Activated CD4-positive, alpha-beta T cell treated with anti-CD3 and anti-CD28 coated beads for 24 hours (primary cell): ENCODE measurements around the gene MTMR4.
"Not testable (repeated sequence)": the region's sequence is repeated elsewhere in the genome, so short reads cannot be mapped to it uniquely, and the experiment has no call there.

Experiments used
- DNase-seq, 2 donors: peaks; one replicate each; pipeline ENCODE4 v3.0.0-alpha.2; 2020; ENCODE audit warnings: low read depth in 2 of 2

The MTMR4 gene

DNA sequence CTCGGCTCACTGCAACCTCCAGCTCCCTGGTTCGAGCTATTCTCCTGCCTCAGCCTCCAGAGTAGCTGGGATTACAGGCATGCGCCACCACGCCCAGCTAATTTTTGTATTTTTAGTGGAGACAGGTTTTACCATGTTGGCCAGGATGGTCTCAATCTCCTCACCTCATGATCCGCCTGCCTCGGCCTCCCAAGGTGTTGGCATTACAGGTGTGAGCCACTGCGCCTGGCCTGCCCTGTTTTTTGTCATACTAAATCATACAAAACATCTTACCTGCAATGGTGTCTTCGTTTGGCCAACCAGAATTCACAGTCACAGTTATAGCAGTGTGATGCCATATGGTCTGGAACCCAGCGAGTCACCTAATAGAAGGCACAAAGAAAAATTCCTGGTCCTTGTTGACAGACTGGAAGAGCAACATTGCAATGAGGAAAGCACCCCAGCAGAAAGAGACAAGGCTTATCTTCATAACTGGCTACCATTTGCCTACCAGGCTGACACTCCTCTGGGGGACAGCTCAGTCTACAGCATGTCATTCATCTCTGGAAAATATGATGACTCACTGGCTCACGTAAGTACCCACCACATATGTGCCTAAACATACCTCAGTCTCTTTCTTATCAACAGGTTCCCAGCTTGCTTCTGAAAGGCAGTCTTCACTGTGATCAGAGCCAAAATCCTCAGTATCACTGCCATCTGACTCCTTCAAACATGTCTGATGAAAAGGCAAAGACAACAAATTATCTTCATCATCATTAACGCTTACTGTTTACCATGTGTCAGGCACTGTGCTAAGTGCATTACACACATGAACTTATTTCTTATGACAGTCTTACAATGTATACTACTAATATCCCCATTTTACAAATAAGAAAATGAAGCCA is 22.0 kb downstream of the MTMR4 start:
- DNase-seq: no peak

DNA sequence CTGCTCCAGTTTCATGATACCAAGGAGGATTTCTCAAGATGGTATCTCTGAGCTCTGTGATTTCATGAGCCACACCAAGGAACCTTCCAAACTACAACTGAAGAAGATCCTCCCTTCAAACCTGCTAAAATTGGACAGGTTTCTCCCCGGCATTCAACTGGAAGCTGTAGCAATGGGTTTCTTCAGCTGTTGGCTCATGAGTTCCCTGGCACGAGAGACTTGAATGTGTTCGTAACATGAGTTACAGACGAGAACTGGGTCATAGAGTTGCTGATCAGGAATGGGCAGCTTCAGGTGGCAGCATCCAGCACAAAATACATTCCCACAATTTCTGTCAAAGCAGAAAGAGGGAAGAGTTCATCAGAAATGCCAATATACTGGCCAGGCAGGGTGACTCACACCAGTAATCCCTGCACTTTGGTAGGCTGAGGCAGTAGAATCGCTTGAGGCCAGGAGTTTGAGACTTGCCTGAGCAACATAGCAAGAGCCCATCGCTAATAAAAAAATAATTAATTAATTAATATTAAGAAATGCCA is 22.9 kb downstream of the MTMR4 start:
- no peak for DNase-seq

DNA sequence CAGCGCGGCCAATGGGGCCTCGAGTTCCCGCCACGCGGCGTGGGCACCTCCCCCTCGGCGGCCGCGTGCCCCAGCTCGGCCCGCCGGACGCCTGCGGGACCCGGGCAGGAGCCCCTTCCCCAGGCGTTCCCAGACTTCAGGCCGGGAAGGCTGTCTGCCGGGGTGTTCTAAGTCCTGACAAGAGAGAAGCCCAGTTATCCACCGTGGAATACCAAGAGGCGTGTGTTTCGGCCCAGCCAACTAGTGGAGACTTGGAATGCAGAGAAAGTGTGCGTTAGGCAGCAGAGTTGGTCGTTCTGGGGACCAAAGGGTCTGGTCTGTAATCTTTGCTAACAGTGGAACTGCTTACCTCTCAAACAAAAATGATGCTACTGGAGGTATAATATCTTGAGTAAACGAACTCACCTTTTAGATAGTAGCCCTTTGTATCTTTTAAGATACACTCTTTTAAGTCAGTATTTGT is 26.0 kb downstream of the MTMR4 start:
- DNase-seq: no peak

DNA sequence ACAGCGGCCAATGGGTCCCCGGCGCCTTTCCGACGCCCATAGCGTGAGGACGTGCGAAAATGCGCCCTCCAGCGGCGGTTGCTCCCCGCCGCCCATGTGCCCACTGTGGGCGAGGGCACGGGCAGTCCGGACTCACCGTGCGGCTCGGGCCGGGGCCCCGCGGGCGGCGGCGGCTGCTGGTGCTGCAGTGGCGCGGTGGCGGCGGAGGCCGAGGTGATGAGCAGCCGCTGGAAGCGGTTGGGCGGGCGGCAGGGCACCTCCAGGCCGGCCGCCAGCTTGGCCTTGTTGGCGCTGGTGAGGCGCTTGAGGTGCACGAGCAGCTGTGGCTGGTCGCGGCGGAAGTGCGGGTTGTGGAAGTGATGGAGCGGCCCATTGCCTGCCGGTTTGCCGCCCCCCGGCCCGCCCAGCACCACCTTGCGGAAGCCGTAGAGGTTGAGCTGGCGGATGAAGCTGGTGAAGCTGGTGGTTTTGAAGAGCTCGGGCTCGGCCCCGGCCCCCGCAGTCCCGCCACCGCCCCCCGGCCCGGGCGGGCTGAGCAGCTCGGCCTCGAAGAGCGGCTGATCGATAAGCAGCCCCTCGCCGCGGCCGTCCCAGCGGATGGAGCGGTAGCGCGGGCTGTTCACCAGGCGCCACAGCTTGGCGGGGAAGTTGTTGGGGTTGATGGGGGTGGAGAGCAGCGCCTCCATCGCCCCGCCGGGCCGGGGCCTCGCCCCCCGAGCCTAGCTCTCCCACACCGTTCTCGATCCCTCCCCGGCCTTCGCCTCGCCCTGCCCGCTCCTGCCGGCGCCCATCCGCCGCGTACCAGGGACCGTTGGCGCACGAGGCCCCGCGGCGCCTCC is 26.6 kb downstream of the MTMR4 start, which contains the start of gene HSF5:
TSS of gene HSF5 (minus strand) at position 820 of the 839 bp plus-strand sequence. CDS start at position 686, 134 bp downstream.
- peak; percentile 53 to 57 for DNase-seq

DNA sequence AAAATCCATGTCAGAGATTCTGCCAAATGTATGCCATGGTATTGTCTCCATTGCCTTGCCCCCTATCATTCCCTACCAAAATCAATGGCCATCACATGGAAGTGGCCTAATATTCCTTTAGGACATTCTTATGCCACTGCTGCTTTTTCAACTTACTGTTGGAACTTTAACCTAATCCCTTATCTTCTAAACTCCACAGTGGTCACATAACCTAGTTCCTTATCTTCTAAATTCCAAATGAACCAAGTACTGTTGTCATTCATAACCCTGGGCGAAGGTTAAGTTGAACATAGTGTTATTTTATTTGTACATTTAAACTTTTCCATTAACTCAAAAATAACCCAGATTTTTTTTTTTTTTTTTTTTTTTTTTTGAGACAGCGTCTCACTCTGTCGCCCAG is 29.8 kb downstream of the MTMR4 start:
- DNase-seq: no peak

DNA sequence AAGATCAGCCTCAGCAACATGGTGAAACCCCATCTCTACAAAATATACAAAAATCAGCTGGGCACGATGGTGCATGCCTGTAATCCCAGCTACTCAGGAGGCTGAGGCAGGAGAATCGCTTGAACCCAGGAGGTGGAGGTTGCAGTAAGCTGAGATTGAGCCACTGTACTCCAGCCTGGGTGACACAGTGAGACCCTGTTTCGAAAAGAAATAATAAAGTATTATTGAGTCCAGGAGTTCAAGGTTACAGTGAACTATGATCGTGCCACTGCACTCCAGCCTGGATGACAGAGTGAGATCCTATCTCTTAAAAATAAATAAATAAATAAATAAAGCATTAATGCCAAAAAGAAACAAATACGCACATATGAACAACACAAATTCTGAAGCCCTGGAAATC is 32.6 kb downstream of the MTMR4 start:
- DNase-seq: not testable (repeated sequence)

DNA sequence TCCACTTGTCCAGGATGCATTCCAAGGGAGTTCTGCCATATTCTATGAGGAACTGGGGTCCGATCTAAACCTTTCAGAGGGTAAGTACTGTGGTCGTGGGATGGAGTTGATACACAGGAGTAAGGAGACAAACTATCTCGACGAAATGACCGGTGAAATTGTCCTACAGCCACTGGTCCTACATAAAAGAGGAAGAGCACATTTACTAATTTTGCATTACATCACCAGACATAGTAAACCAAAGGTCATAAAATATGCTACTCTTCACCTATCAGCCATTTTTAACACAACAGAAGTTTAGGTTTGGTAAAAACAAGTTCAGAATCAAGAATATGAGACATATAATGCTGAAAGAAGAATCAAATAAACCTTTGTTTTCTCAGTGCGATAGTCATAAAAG is 34.3 kb downstream of the MTMR4 start:
- no peak for DNase-seq

DNA sequence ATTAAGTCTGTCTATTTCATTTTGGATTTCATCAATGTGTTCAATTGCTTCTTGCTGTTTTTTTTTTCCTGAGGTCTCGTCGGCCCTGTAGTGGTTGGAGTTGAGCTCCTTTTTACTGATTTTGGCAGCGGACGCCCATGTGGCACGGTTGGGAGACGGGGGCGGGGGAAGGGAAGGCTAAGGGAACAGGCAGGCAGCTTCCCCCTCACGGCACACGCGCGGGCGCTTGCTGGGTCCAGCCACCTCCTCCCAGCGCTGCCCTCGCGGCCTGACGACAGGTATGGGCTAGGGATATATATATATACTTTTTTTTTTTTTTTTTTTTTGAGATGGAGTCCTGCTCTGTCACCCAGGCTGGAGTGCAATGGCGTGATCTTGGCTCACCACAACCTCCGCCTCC is 37.6 kb downstream of the MTMR4 start:
- no peak for DNase-seq

DNA sequence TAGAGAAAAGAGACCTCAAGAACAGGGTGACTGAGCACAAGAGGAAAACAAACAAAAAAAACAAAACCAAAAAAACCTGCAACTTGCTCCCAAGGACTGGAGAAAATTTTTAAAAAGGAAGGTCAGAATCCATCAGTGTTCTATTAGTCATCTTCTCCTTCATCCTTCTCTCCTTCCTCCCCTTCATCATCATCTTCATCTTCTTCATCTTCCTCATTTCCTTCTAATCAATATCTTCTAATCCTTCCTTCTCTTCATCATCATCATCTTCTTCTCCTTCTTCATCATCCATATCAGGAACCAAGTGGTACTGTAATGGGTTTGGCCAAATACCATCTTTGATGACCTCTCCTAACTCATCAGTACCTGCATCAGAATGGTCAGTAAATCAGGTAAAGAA is 38.5 kb downstream of the MTMR4 start:
- DNase-seq: no peak

DNA sequence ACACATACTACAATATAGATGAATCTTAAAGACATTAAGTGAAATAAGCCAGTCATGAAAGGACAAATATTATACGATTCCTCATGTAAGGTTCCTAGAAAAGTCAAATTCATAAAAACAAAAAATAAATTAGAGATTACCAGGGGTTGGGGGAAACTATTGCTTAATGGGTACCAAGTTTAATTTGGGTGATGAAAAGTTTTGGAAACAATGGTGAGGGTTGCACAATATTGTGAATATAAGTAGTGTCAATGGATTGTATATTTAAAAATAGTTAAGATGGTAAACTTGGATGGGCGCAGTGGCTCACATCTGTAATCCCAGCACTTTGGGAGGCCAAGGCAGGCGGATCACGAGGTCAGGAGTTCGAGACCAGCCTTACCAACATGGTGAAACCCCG is 44.1 kb downstream of the MTMR4 start:
- DNase-seq: no peak

DNA sequence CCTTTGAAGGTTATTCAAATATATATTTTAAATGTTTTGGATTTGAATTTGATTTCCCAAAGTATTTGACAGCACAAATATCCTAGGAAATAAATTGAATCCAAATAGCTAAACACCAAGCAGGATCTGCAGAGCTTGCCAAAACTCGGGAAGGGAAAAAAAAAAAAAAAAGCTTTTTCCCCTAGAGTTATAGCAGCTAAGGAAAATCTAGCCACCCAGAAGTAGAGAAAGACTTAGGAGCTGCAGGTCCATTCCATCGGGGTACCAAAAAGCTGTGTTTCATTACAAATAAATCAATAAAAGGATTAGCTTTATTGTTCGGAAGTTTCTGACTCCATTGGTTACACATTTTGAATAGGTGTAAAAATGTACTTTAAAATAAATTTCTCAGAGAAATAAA is 45.5 kb downstream of the MTMR4 start:
- no peak for DNase-seq

DNA sequence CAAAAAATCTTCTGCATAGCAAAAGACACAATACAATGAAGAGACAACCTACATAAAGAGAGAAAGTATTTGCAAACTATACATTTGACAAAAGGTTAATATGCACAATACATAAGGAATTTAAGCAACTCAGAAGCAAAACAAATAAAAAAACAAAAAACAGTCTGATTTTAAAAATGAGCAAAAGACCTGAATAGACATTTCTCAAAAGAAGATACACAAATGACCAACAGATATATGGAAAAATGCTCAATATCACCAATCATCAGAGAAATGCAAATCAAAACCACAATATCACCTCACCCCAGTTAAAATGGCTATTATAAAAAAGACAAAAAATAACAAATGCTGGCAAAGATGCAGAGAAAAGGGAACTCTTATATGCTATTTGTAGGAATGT is 58.9 kb downstream of the MTMR4 start:
- DNase-seq: no peak

DNA sequence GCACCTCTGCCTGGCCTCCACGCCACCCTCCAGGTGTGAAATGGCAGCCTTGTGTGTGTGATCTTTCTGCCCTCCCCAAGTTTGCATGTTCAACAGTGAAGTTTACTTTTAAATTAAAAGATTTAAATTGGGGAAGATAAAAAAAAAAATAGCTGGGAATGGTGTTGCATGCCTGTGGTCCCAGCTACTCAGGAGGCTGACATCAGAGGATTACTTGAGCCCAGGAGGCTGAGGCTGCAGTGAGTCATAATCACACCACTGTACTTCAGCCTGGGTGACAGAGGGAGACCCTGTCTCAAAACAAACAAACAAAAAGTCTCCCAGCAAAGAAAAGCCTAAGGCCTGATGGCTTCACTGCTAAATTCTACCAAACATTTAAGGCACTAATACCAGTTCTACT is 61.7 kb downstream of the MTMR4 start:
- no peak for DNase-seq

DNA sequence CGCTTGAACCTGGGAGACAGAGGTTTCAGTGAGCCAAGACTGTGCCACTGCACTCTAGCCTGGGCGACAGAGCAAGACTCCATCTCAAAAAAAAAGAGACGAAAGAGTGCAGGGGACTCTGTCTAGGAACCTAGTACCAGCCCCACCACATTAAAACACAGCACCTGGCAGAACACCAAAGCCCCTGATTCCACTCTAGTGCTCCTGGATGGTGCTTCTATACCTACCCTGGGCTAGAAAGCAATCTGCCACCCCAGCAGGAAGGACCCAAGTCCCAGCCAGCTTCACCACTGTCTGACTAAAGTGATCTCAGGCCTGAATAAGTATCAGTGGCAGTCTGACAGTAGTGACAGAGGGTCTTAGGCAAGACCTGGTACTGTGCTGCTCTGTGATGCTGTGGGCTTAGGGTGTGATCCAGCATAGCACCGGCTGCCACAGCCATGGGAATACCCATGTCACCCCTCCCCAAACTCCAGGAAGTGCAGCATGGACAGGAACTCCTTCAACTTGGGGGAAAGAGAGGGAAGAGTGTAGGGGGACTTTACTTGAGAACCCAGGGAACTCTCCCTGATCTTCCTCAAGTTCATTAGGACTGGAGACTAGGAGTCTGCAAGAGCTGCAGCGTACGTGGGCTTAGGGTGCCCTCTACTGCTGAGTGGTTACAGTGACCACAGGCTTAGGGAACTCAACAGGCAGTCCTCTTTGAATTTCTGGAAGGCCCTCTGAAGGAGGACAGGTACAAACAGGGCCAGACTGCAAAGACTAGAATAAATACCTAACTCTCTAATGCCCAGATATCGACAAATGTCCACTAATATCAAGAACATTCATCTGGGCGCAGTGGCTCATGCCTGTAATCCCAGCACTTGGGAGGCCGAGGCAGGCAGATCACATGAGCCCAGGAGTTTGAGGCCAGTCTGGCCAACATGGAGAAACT is 67.1 kb downstream of the MTMR4 start:
- peak; percentile 50 to 58 for DNase-seq

DNA sequence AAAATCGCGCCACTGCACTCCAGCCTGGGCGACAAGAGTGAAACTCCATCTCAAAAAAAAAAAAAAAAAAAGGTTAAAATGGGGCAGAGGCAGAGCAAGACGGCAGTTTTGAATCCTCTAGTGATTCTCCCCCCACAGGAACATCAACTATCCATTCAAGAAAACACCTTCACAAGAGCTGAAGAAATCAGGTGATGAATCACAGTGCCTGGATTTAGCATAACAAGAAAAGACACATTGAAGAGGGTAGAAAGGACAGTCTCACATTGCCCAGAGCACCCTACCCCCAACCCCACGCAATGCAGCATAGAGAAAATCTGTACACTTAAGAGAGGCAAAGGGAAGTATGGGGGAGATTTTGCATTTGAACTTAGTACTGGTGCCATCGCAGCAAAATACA is 68.4 kb downstream of the MTMR4 start:
- no peak for DNase-seq
